ENCODE measurements around the gene ASPDH. TPM values are rescaled to one million over a fixed set of nuclear protein-coding genes. Genes with fewer than 3 reads are reported as not detected.
A peak's percentile ranks its signal among the peaks of the same experiment; 100 is the strongest.

The ASPDH gene
- total RNA-seq, 1 experiment from 2014 or later = not detected

GRCh38 chr19:50488389-50489194 lies 25.1 kb downstream of the ASPDH start:
- no peaks in the 10 kb centered on the region for H3K27me3 ChIP-seq (replicated peaks; ENCODE audit: control insufficient read depth, insufficient read depth, low read length)
- intact Hi-C loops (cut with micrococcal nuclease; ENCODE audit: unreplicated experiment) = no loop called here
- Mint-ChIP-seq H3K36me3 (ENCODE audit: insufficient read depth, unreplicated experiment) (peaks cover 12% of the 10 kb centered on the region), H3K9me3 (ENCODE audit: unreplicated experiment) (no peaks in the 10 kb centered on the region), H3K27ac (ENCODE audit: unreplicated experiment) (no peak overlapping the region), H3K4me3 (ENCODE audit: unreplicated experiment) (no peak overlapping the region), H3K27me3 (ENCODE audit: insufficient read depth, unreplicated experiment) (peaks cover 26% of the 10 kb centered on the region), H3K4me1 (ENCODE audit: low read depth, unreplicated experiment) (peaks cover 10% of the 10 kb centered on the region)
- ChIA-PET CTCF (no interaction called here), POLR2A (no interaction called here)
- H3K9me3 ChIP-seq = peaks cover 13% of the 10 kb centered on the region
- DNase-seq = no peak
- H3K4me1 ChIP-seq = no peaks in the 10 kb centered on the region
- H3K4me3 ChIP-seq (ENCODE audit: low read depth, low read length) = no peak overlapping the region
- no TSS peak for BruUV-seq (replicated peaks)
- H3K36me3 ChIP-seq (ENCODE audit: control insufficient read depth, insufficient read depth, low read length) = no peaks in the 10 kb centered on the region
- no peak for TF ChIP-seq CTCF (IDR thresholded peaks at IDR 0.05; ENCODE audit: insufficient read depth in 1 of 2, low read depth in 1 of 2, low read length in 1 of 2, severe bottlenecking in 1 of 2, unreplicated experiment in 1 of 2)

- TF ChIP-seq CTCF (IDR thresholded peaks at IDR 0.05; ENCODE audit: insufficient read depth in 1 of 2, low read depth in 1 of 2, low read length in 1 of 2, severe bottlenecking in 1 of 2, unreplicated experiment in 1 of 2) = peak; percentile 38 to 64
- no peak overlapping the region for H3K4me3 ChIP-seq (ENCODE audit: low read depth, low read length)
- no TSS peak for BruUV-seq (replicated peaks)
- Mint-ChIP-seq H3K4me3 (ENCODE audit: unreplicated experiment) (no peak overlapping the region), H3K27me3 (ENCODE audit: insufficient read depth, unreplicated experiment) (peaks cover 21% of the 10 kb centered on the region), H3K9me3 (ENCODE audit: unreplicated experiment) (no peaks in the 10 kb centered on the region), H3K4me1 (ENCODE audit: low read depth, unreplicated experiment) (peaks cover 8% of the 10 kb centered on the region), H3K27ac (ENCODE audit: unreplicated experiment) (no peak overlapping the region), H3K36me3 (ENCODE audit: insufficient read depth, unreplicated experiment) (peaks cover 12% of the 10 kb centered on the region)
- intact Hi-C loops (cut with micrococcal nuclease; ENCODE audit: unreplicated experiment) = no loop called here
- peak in 1 of 2 experiments; percentile 71 for DNase-seq
- ChIA-PET CTCF (interaction anchor here (0.5 to 0.9 kb wide), 3 partner anchors 24 to 1359 kb away, joined by 3 to 5 read pairs (median 3); partner anchors contain the start of gene JOSD2), POLR2A (no interaction called here)
- no peaks in the 10 kb centered on the region for H3K36me3 ChIP-seq (ENCODE audit: control insufficient read depth, insufficient read depth, low read length)
- no peaks in the 10 kb centered on the region for H3K4me1 ChIP-seq
- H3K9me3 ChIP-seq = peaks cover 13% of the 10 kb centered on the region
- no peaks in the 10 kb centered on the region for H3K27me3 ChIP-seq (replicated peaks; ENCODE audit: control insufficient read depth, insufficient read depth, low read length)
These were observed 26.7 kb downstream of the ASPDH start for GRCh38 chr19:50486823-50487515.

- H3K27ac Mint-ChIP-seq (ENCODE audit: unreplicated experiment) = no peak overlapping the region
- ChIA-PET POLR2A (no interaction called here), CTCF (interaction anchor here (0.6 to 0.7 kb wide), 2 partner anchors 316 to 615 kb away, joined by 3 to 4 read pairs; no protein-coding TSS in a partner anchor)
- no TSS peak for BruUV-seq (replicated peaks)
- H3K27me3 Mint-ChIP-seq (ENCODE audit: insufficient read depth, unreplicated experiment) = peaks cover 10% of the 10 kb centered on the region
- Histone ChIP-seq H3K4me3 (ENCODE audit: low read depth, low read length) (no peak overlapping the region), H3K27me3 (replicated peaks; ENCODE audit: control insufficient read depth, insufficient read depth, low read length) (no peaks in the 10 kb centered on the region), H3K36me3 (ENCODE audit: control insufficient read depth, insufficient read depth, low read length) (no peaks in the 10 kb centered on the region), H3K4me1 (no peaks in the 10 kb centered on the region), H3K9me3 (peaks cover 13% of the 10 kb centered on the region)
- DNase-seq = no peak
- H3K9me3 Mint-ChIP-seq (ENCODE audit: unreplicated experiment) = no peaks in the 10 kb centered on the region
- intact Hi-C loops (cut with micrococcal nuclease; ENCODE audit: unreplicated experiment) = no loop called here
- H3K36me3 Mint-ChIP-seq (ENCODE audit: insufficient read depth, unreplicated experiment) = peaks cover 19% of the 10 kb centered on the region
- no peak for TF ChIP-seq CTCF (IDR thresholded peaks at IDR 0.05; ENCODE audit: insufficient read depth in 1 of 2, low read depth in 1 of 2, low read length in 1 of 2, severe bottlenecking in 1 of 2, unreplicated experiment in 1 of 2)
- no peaks in the 10 kb centered on the region for H3K4me1 Mint-ChIP-seq (ENCODE audit: low read depth, unreplicated experiment)
- H3K4me3 Mint-ChIP-seq (ENCODE audit: unreplicated experiment) = no peak overlapping the region
These were observed 28.3 kb downstream of the ASPDH start for GRCh38 chr19:50485284-50485955.
